Activated naive CD4-positive, alpha-beta T cell treated with anti-CD3 and anti-CD28 coated beads, Interleukin-2, amount 50 U/mL, for 16 hours (primary cell): ENCODE measurements around the gene ZNF385C.

ENCODE experiments used
- DNase-seq: peaks from one replicate; pipeline ENCODE4 v3.0.0-alpha.2; 2020

Gene ZNF385C

GRCh38 chr17:42075789-42076188, 22.5 kb downstream of the ZNF385C start:
- DNase-seq: no peak

GRCh38 chr17:42072323-42073187, 25.7 kb downstream of the ZNF385C start:
- no peak for DNase-seq

- no peak for DNase-seq
Measured at GRCh38 chr17:42071810-42072209, 26.5 kb downstream of the ZNF385C start.

GRCh38 chr17:42068979-42069378, 29.3 kb downstream of the ZNF385C start:
- no peak for DNase-seq

- peak; percentile 74 for DNase-seq
Measured at GRCh38 chr17:42067371-42068091, 30.7 kb downstream of the ZNF385C start.

GRCh38 chr17:42065201-42065600, 33.1 kb downstream of the ZNF385C start:
- DNase-seq: no peak

GRCh38 chr17:42062681-42063080, 35.6 kb downstream of the ZNF385C start:
- DNase-seq: no peak

GRCh38 chr17:42061646-42062487, 36.4 kb downstream of the ZNF385C start:
- no peak for DNase-seq

- no peak for DNase-seq
Measured at GRCh38 chr17:42060231-42060630, 38.0 kb downstream of the ZNF385C start.

- DNase-seq: no peak
Measured at GRCh38 chr17:42059815-42060214, 38.5 kb downstream of the ZNF385C start.

- no peak for DNase-seq
Measured at GRCh38 chr17:42058063-42058462, 40.2 kb downstream of the ZNF385C start.

- DNase-seq: no peak
Measured at GRCh38 chr17:42056635-42057034, 41.6 kb downstream of the ZNF385C start.

GRCh38 chr17:42055496-42055895, 42.8 kb downstream of the ZNF385C start:
- DNase-seq: no peak

- DNase-seq: no peak
Measured at GRCh38 chr17:42055027-42055426, 43.2 kb downstream of the ZNF385C start.

GRCh38 chr17:42053731-42054500, 44.4 kb downstream of the ZNF385C start:
- DNase-seq: no peak

GRCh38 chr17:42052346-42052877, 45.9 kb downstream of the ZNF385C start:
- DNase-seq: no peak

GRCh38 chr17:42051645-42052044, 46.6 kb downstream of the ZNF385C start:
- DNase-seq: no peak

GRCh38 chr17:42051013-42051400, 47.3 kb downstream of the ZNF385C start:
- DNase-seq: no peak

GRCh38 chr17:42050393-42051012, 47.8 kb downstream of the ZNF385C start, which contains the start of gene C17orf113:
Gene C17orf113, minus strand, starts transcription at chr17:42050601. Its CDS starts 7,225 bp downstream, at chr17:42043376.
- peak; percentile 43 for DNase-seq

GRCh38 chr17:42049834-42050392, 48.4 kb downstream of the ZNF385C start:
- no peak for DNase-seq

- DNase-seq: no peak
Measured at GRCh38 chr17:42047343-42047742, 50.9 kb downstream of the ZNF385C start.
